Heart left ventricle (tissue), 16 donors: ENCODE measurements around the gene DNAH17. TPM values are rescaled to one million over a fixed set of nuclear protein-coding genes. Genes with fewer than 3 reads are reported as not detected.

Experiments
- ATAC-seq, 4 donors: fragments of 200-7000 bp; cut with Tn5 transposase; one replicate each; pipeline ENCODE4 v1.9.1; 2020 to 2022; ENCODE audit warnings: moderate library complexity in 4 of 4, mild to moderate bottlenecking in 3 of 4, moderate number of reproducible peaks in 1 of 4
- DNase-seq, 5 donors: peaks; one replicate each; pipeline ENCODE4 v3.0.0-alpha.2; 2020
- H3K27ac ChIP-seq, 12 donors: fragments of 200-600 bp; sonication (generic) in 4 of 12; one replicate each; pipeline versions ENCODE4 v1.5.0 to v1.8.0; 2016 to 2022; ENCODE audit warnings: mild to moderate bottlenecking in 2 of 12
- H3K27me3 ChIP-seq, 9 donors: fragments of 200-600 bp; sonication (generic) in 2 of 9; one replicate each; pipeline versions ENCODE4 v1.5.1 to v1.8.0; 2016 to 2022; ENCODE audit warnings: mild to moderate bottlenecking in 3 of 9
- H3K36me3 ChIP-seq, 9 donors: fragments of 200-600 bp; sonication (generic) in 2 of 9; one replicate each; pipeline versions ENCODE4 v1.5.0 to v1.8.0; 2018 to 2022; ENCODE audit warnings: mild to moderate bottlenecking in 2 of 9
- H3K4me1 ChIP-seq, 12 donors: fragments of 200-600 bp; sonication (generic) in 4 of 12; one replicate each; pipeline versions ENCODE4 v1.5.0 to v1.8.0; 2016 to 2022; ENCODE audit warnings: mild to moderate bottlenecking in 3 of 12
- H3K4me3 ChIP-seq, 12 donors: fragments of 200-600 bp; sonication (generic) in 4 of 12; one replicate each; pipeline versions ENCODE4 v1.5.0 to v1.8.0; 2017 to 2022; ENCODE audit warnings: mild to moderate bottlenecking in 9 of 12, moderate library complexity in 4 of 12
- H3K9me3 ChIP-seq, 12 donors: fragments of 200-600 bp; sonication (generic) in 4 of 12; one replicate each; pipeline versions ENCODE4 v1.5.0 to v1.8.0; 2016 to 2022; ENCODE audit warnings: mild to moderate bottlenecking in 1 of 12
- CTCF ChIP-seq, 12 donors: fragments of 200-600 bp; sonication (generic) in 4 of 12; IDR thresholded peaks; one replicate each; pipeline versions ENCODE4 v1.5.0 to v1.8.0; 2018 to 2022; ENCODE audit warnings: antibody characterized with exemption in 12 of 12, mild to moderate bottlenecking in 5 of 12
- POLR2A ChIP-seq, 2 donors: fragments of 450-650 bp; IDR thresholded peaks; one replicate each; pipeline ENCODE4 v1.6.1; 2017; ENCODE audit warnings: antibody characterized with exemption in 2 of 2, mild to moderate bottlenecking in 2 of 2, moderate library complexity in 2 of 2
- WGBS, 4 donors: extraction: QIAGEN DNeasy Blood & Tissue Kit in 2 of 4; methylation state at CpG; one replicate each; pipeline versions ENCODE4 v1.1.5 to v1.1.7; 2013 to 2018; 5-methylcytosine and 5-hydroxymethylcytosine counted together
- intact Hi-C, 10 donors: fragments of 100-400 bp; cut with DNase I; formaldehyde crosslinking; loops; one replicate each; pipeline versions ENCODE4 v1.11.1 to v1.14.2; 2022
- polyA plus RNA-seq, 2 donors: library from polyadenylated mRNA; stranded (reverse); fragments of 200-250 nt; gene quantifications; one replicate each; pipeline ENCODE4 v1.2.3, GENCODE V29; 2013
- total RNA-seq, 9 donors: library from RNA; depleted of rRNA in 2 of 9; stranded (reverse); fragments of >200 nt in 2 of 9; fragmentation: NEBNext Ultra II Directional in 3 of 9; extraction: Animal tissue kit (Norgen Biotek cat#: 25700) in 3 of 9; gene quantifications; one replicate each; pipeline versions ENCODE4 v1.1.0 to v1.2.4, GENCODE V29; 2016 to 2023
- donor health status: ischemic (EF 13 %, LVEDD 7.1; RV severe dilation, severe dysfunction).
- donor health status: healthy with polysubstance abuse.
- donor health status: DM: no; HTN: yes; CAD: no.
- donor health status: DM: no; HTN: no; CAD: no.
- donor health status: ischemic (EF 25% LVEDD 6.9; RV normal size, moderate dysfunction).
- donor health status: ischemic (EF 25% LVEDD 5.7; RV mildly dilated, moderate dysfunction).
- donor health status: healthy.
- donor health status: DM: yes; HTN: yes; CAD: no.
- donor health status: ischemic (EF 35%, LVEDD 5.7; RV mildly dilated, moderate dysfunction).
- donor health status: nonischemic (EF 11% LVEDD 7.7; RV severe dilation, severe dysfunction).
- donor health status: DM: yes; HTN: yes; CAD: no.
- donor health status: PGD.
- donor health status: ischemic (EF 29% LVEDD 5.4; RV normal size, mild dysfunction).
- donor health status: nonischemic (EF 23%, LVEDD 6.1; RV moderate dilation, normal function).

DNAH17 gene
- total and polyA plus RNA-seq, 11 donors: 0.02 to 0.63 (median 0.17) TPM; not detected in 4

- TF ChIP-seq POLR2A (IDR thresholded peaks at IDR 0.05) (no peak), CTCF (IDR thresholded peaks at IDR 0.05) (no peak)
- intact Hi-C loops: loop anchor here in 5 of 10 donors (10.0 kb wide), 3 partner anchors 113 to 483 kb away; partner anchors contain the start of gene LGALS3BP (in 1 of the 5)
- WGBS, 4 donors: 88 to 94% (median 93%) methylated on average over 26 of the region's 26 CpGs
- DNase-seq (no peak), ATAC-seq (no peak)
- H3K4me3 ChIP-seq: no peak overlapping the region
- no peak overlapping the region for H3K27ac ChIP-seq
- no peaks in the 10 kb centered on the region for H3K9me3 ChIP-seq
- H3K36me3 ChIP-seq: no peaks in the 10 kb centered on the region
- H3K27me3 ChIP-seq: no peaks in the 10 kb centered on the region
- peaks cover 0 to 9% (median 1%) of the 10 kb centered on the region in 12 donors for H3K4me1 ChIP-seq
Observed at GRCh38 chr17:78492116-78492799, 84.9 kb downstream of the DNAH17 start.

DNA sequence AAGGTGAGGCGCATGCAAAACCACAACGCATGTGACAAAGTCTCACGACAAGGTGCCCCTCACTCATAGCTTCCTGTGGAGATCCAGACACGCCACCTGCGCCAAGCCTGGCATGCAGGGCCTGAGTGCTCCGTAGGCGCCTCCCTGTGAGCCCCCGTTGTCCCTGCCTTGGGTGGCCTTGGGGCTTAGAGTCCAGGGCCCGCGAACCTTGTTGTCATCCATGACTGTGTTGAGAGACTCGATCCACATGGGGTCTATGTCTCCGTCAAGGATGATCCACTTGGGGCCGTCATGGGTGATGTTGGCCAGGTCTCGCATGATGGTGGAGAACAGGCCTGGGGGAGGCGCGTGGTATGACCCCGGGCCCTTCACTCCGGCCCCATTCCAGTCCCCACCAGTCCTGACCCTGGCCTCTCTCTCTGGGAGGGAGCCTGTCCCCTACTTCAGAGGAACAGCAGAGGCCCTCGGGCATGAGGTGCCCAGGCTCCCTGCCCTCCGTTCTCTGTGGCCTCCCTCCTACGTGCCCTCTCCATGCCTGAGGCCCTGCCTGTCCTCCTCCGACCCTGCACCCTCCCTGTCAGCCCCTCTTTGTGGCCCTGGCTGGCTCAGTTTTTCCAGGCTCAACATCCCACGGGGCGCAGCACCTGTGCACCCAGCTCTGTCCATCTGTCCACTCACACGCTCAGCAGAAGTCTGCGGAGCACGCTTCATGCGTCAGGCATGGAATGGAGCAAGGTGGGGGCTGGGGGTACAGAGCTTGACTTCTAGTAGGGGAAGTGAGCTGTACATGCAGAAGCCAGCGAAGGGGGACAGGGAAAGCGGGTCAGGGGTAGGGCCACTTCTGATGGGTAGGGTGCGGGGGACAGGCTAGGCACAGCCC lies 85.7 kb downstream of the DNAH17 start:
- H3K9me3 ChIP-seq: no peaks in the 10 kb centered on the region
- no peak overlapping the region for H3K27ac ChIP-seq
- no peak overlapping the region for H3K4me3 ChIP-seq
- ATAC-seq (no peak), DNase-seq (no peak)
- intact Hi-C loops: loop anchor here in 5 of 10 donors (10.0 kb wide), 3 partner anchors 113 to 483 kb away; partner anchors contain the start of gene LGALS3BP (in 1 of the 5)
- no peaks in the 10 kb centered on the region for H3K27me3 ChIP-seq
- no peaks in the 10 kb centered on the region for H3K36me3 ChIP-seq
- WGBS, 4 donors: 93 to 95% (median 94%) methylated on average over 30 to 31 of the region's 31 CpGs
- peaks cover 0 to 9% (median 0%) of the 10 kb centered on the region in 12 donors for H3K4me1 ChIP-seq
- TF ChIP-seq CTCF (IDR thresholded peaks at IDR 0.05): no peak
- TF ChIP-seq POLR2A (IDR thresholded peaks at IDR 0.05): no peak

- DNase-seq (no peak), ATAC-seq (no peak)
- Histone ChIP-seq H3K36me3 (no peaks in the 10 kb centered on the region), H3K4me1 (peaks cover 0 to 9% (median 0%) of the 10 kb centered on the region in 12 donors), H3K27ac (no peak overlapping the region), H3K4me3 (no peak overlapping the region), H3K9me3 (no peaks in the 10 kb centered on the region), H3K27me3 (no peaks in the 10 kb centered on the region)
- intact Hi-C loops: loop anchor here in 5 of 10 donors (10.0 kb wide), 3 partner anchors 114 to 484 kb away; partner anchors contain the start of gene LGALS3BP (in 1 of the 5)
- TF ChIP-seq POLR2A (IDR thresholded peaks at IDR 0.05) (no peak), CTCF (IDR thresholded peaks at IDR 0.05) (no peak)
- 88 to 95% (median 94%) methylated on average over 11 to 15 of the region's 15 CpGs for WGBS, 4 donors
Observed at GRCh38 chr17:78490673-78491072, 86.5 kb downstream of the DNAH17 start.

DNA sequence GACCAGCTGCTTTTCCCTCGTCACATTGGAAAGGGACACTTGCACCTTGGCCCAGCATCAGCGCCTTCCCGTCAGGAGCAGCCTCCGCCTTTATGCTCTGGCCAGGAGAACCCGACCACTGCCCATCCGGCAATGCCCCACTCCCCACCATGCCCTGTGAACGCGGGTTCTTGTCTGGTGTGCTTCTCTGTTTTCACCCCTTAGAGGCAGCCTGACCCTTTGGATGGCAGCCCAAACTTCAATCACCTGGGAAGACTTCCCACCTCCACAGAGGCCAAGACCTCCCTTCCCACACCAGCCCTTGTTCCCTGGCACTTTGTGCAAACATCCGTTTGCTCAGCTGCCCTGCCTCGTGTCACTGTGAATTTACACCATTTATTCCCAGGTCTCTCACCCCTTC lies 87.0 kb downstream of the DNAH17 start:
- intact Hi-C loops: loop anchor here in 5 of 10 donors (10.0 kb wide), 3 partner anchors 115 to 485 kb away; partner anchors contain the start of gene LGALS3BP (in 1 of the 5)
- no peak for ATAC-seq
- no peak for TF ChIP-seq CTCF (IDR thresholded peaks at IDR 0.05)
- TF ChIP-seq POLR2A (IDR thresholded peaks at IDR 0.05): no peak
- H3K4me3 ChIP-seq: no peak overlapping the region
- peaks cover 0 to 3% (median 0%) of the 10 kb centered on the region in 9 donors for H3K27me3 ChIP-seq
- WGBS, 4 donors: 85 to 91% (median 88%) methylated on average over 10 of the region's 10 CpGs
- DNase-seq: no peak
- peaks cover 0 to 9% (median 0%) of the 10 kb centered on the region in 12 donors for H3K4me1 ChIP-seq
- no peaks in the 10 kb centered on the region for H3K36me3 ChIP-seq
- no peak overlapping the region for H3K27ac ChIP-seq
- no peaks in the 10 kb centered on the region for H3K9me3 ChIP-seq
